Retinal pigment epithelial cell (primary cell): Measurements from ENCODE around the gene PTPN23.
A peak's percentile ranks its signal among the peaks of the same experiment; 100 is the strongest.

ENCODE experiments used
- DNase-seq: peaks from one replicate; pipeline ENCODE4 v3.0.0-alpha.2; 2010; ENCODE audit warnings: low read depth
- H3K4me3 ChIP-seq: 2 replicates; pipeline ENCODE4 v1.5.1; 2011; ENCODE audit warnings: mild to moderate bottlenecking, low read length, control low read depth, moderate library complexity
- TF ChIP-seq, protein P1 (sequence below): conservative IDR thresholded peaks from 2 replicates; pipeline ENCODE4 v1.5.1; 2011; ENCODE audit warnings: low read depth, low read length, control low read depth, inconsistent platforms

The PTPN23 gene

GRCh38 chr3:47374587-47374986, 6.2 kb upstream of the PTPN23 start:
- TF ChIP-seq, protein P1, sequence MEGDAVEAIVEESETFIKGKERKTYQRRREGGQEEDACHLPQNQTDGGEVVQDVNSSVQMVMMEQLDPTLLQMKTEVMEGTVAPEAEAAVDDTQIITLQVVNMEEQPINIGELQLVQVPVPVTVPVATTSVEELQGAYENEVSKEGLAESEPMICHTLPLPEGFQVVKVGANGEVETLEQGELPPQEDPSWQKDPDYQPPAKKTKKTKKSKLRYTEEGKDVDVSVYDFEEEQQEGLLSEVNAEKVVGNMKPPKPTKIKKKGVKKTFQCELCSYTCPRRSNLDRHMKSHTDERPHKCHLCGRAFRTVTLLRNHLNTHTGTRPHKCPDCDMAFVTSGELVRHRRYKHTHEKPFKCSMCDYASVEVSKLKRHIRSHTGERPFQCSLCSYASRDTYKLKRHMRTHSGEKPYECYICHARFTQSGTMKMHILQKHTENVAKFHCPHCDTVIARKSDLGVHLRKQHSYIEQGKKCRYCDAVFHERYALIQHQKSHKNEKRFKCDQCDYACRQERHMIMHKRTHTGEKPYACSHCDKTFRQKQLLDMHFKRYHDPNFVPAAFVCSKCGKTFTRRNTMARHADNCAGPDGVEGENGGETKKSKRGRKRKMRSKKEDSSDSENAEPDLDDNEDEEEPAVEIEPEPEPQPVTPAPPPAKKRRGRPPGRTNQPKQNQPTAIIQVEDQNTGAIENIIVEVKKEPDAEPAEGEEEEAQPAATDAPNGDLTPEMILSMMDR, result no peak
- no peak for DNase-seq
- no peak overlapping the region for H3K4me3 ChIP-seq

DNA sequence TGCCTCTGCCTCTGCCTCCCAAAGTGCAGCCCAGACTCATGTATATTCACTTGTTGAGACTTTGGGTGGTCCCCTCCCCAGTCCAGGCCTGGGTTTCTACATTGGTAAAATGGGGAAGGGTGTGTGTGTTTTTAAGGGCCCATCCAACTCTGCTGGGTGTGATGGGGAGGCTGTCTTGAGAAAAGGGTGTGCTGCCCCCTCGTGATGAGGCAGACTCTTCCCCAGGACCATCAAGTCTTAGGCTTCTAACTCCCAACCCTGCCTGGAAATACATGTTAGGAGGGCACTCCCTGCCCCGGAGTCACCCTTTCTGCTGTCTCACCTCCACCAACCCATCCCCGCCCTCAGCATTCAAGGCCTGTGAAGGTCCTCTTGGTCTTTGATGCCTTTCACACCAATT, 4.4 kb upstream of the PTPN23 start:
- TF ChIP-seq, protein P1, result no peak
- H3K4me3 ChIP-seq, result no peak overlapping the region
- DNase-seq, result no peak

DNA sequence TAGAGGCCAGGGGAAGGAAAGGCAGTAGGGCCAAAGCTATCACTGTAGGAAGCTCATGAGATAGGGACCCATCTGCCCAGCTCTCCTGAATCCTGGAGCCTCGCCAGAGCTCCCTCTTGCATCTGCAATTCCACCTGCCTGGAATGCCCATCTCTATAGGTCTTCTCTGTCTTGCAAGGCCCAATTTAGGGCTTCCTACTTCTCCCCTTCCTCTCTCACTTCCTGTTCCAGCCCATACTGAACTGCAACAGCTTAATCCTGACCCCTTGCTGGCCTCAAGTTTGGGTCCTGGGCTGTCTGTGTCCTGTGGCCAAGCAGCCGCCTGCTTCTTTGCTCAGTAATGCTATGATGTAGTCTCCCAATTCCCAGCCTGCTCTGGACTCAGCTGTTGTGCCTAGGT, 3.6 kb upstream of the PTPN23 start:
- no peak overlapping the region for H3K4me3 ChIP-seq
- no peak for DNase-seq
- TF ChIP-seq, protein P1, result no peak

GRCh38 chr3:47378869-47379268, 2.0 kb upstream of the PTPN23 start:
- no peak overlapping the region for H3K4me3 ChIP-seq
- no peak for DNase-seq
- TF ChIP-seq, protein P1, result no peak

GRCh38 chr3:47379411-47379899, 1.4 kb upstream of the PTPN23 start:
- peak overlapping the region; percentile 92 for H3K4me3 ChIP-seq

DNA sequence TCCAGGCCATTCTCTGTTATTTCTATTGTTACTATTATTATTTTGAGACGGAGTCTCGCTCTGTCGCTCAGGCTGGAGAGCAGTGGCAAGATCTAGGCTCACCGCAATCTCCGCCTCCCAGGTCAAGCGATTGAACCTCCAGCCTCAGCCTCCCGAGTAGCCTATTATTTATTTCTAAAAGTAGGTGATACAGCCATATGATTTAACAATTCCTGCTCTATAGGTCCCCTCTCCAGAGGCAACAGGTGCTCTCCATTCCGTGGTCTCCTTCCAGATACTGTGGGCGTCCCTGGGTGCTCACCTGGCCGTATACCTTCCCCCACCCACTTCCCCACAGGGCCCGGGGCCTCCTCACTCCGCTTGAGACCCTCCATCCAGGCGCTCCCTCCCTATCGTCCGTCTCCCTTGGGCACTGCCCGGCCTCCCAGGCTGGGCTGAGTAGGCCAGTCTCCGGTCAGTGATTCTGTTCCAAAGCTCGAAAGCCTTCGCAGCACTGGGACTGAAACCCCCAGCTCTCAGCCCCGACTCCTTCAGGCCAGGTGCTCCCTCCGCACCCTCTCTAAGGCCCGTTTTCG, 708 bp upstream of the PTPN23 start:
- H3K4me3 ChIP-seq, result peak overlapping the region; percentile 92
- TF ChIP-seq, protein P1, result peak; percentile 8

More at GRCh38 chr3:47379411-47379899, 1.4 kb upstream of the PTPN23 start:
- TF ChIP-seq, protein P1, result no peak
- no peak for DNase-seq

More for the DNA sequence above, 708 bp upstream of the PTPN23 start:
- no peak for DNase-seq
